ENCODE results near the gene RAB39A.

Gene RAB39A

DNA sequence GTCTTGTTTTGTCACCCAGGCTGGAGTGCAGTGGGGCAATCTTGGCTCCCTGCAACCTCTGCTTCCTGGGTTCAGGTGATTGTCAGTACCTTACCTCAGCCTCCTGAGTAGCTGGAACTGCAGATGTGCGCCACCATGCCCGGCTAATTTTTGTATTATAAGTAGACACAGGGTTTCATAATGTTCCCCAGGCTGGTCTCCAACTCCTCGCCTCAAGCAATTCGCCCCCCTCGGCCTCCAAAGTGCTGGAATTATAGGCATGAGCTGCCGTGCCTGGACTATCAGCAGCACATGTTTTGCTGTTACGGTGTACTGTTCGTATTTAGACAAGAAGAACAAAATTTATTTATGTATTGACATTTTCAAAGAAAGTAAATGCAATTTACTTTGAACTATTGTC is 34.8 kb downstream of the RAB39A start:
- DNase-seq: no peak

DNA sequence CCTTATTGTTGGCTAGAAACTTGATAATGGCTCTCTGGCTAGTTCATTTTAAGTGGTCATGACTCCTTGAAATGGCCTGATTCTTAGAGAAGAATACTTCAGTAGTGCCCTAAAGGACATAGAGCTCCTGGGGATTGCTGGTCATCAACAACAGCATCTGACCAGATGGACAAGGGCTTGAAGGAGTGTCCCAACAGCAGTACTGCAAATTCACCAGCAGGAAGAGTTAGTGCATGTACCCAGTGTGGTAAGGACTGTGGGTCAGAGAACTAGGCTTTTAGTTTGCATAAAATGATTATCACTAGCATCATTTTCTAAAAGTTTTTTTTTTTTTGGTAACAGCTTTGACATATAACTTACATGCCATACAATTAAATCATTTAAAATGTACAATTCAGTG is 41.0 kb downstream of the RAB39A start:
- no peak for DNase-seq

DNA sequence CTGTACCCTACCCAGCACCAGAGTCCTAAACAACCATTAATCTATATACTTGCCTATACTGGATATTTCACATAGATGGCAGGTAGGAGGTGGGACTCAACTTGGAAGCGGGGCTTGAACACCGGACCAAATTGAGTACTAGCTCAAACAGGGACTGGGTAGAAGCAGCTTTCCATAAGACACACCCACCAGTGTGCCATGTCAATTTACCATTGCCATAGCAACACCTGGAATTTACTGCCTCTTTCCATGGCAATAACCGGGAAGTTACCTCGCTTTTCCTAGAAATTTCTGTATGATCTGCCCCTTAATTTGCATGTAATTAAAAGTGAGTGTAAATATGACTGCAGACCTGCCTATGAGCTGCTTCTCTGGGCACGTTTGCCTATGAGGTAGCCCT is 41.8 kb downstream of the RAB39A start:
- DNase-seq: no peak

DNA sequence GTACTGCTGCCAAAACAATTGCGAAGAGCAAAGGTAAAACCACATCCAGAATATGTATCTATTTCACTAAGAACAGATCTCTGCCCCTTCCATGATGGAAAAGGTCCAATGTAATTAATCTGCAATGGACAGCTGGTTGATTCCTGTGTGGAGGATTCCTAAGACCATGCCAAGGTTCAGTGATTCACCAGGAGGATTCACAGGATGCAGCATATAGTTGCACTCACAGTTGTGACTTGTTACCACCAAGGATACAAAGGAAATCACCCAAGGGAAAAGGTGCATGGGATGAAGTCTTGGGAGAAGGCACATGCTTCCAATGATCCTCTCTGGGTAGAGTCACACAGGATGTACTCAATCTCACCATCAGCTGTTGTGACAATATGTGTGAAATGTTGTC is 45.4 kb downstream of the RAB39A start:
- DNase-seq: no peak

DNA sequence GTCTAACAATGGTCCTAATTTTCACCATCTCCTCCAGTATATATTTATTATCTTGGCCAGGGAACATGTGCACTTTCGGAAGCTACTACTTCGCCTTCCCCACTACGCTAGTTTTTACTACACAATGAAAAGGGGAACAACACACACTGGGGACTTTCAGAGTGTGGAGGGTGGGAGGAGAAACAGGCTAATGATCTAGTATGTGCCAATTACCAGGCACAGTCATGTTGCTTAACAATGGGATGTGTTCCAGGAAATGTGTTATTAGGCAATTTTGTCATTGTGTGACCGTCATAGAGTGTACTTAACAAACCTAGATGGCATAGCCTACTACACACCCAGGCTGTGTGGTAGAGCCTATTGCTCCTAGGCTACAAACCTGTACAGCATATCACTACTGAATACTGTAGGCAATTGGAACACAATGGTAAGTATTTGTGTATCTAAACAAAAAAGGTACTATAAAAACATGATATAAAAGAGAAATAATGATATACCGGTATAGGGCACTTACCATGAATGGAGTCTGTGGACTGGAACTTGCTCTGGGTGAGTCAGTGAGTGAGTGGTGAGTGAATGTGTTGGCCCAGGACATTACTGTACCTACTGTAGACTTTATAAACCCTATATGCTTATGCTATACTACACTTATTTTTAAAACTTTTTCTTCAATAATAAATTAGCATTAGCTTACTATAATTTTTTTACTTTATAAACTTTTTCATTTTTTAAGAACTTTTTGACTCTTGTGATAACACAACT is 60.3 kb downstream of the RAB39A start:
- no peak for DNase-seq

DNA sequence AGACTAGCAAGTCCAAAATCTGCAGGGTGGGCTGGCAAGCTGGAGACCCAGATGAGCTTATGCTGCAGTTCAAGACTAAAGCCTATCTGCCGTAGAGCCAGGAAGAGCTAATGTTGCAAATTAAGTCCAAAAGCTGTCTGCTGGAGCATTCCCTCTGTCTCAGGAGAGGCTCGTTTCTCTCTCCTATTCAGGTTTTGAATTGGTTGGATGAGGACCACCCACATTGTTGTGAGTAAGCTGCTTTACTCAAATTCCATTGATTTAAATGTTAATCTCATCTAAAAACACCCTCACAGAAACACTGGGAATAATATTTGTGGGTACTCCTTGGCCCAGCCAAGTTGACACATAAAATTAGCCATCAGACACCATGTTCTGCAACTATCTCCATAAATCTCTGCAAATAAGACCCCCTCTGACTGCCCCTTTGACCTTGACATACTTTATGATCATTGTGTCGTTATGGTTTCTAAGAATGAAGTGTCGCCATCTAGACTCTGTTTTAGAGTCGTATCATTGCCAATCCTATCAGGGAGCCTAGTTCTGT is 63.7 kb downstream of the RAB39A start:
- no peak for DNase-seq

DNA sequence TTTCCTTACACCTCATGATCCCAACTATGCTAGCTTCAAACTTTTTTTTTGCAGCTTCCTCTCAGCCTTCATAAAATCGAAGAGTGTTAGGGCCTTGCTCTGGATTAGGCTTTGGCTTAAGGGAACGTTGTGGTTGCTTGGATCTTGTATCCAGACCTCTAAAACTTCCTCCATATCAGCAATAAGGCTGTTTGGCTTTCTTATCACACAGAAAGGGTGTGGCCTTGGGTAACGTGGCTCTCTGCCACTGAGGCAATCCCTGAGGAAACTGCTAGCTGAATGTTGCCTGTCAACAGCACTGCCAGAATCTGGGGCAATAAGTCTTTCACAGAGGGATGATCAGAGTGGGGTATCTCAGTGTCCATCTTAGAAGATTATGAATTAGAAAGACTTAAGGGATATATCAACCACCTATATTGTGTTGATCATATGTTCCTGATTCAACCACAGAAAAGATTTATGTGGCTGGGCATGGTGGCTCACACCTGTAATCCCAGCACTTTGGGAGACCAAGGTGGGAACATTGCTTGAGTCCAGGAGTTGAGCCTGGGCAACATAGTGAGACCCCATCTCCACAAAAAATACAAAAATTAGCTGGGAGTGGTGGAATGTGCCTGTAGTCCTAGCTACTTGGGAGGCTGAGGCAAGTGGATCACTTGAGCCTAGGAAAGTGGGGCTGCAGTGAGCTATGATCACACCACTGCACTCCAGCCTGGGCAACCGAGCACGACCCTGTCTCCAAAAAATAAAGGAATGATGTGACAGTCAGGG is 67.9 kb downstream of the RAB39A start:
- no peak for DNase-seq

DNA sequence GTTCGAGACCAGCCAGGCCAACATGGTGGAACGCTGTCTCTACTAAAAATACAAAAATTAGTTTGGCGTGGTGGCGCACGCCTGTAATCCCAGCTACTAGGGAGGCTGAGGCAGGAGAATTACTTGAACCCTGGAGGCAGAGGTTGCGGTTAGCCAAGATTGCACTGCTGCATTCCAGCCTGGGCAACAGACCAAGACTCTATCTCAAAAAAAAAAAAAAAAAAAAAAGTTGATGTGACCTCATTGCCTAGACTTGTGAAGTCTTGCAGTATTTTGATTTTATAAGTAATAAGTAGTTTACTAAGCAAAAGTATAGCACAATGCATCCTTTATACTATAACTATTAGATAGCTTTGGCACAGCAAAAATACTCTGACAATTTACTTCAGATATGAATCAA is 70.5 kb downstream of the RAB39A start:
- DNase-seq: no peak

DNA sequence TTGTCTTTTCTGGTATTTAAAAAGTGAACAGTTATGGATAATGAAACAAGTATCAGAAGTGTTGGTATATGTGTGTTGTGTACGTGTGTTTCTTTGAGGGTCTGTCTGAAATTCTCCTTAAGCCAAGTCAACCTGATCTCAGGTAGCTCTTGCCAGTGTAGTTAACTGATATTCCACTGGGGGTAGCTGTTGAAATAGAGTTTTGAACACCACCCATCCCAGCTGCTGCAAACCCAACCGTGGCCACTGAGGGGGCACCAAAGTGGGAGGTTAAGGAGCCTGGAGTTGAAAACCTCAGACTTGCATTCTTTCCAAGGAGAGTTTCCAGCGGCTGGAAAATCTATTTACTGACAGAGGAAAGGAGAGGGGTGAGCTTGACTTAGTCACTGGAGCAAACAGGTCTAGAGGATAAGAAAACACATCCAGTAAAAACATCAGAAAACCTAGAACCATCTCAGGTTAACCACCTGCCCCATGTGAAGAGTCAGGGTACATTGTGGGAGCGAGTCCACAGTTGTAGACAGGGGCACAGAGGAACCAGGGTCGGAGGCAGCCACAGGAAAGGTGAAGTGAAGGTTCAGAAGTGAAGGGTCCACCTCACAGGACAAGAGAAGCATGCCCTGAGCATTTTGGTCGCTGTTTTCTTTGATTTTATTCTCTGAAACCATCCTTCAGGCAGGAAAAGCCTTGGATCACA is 71.7 kb downstream of the RAB39A start:
- DNase-seq: peak; percentile 10

DNA sequence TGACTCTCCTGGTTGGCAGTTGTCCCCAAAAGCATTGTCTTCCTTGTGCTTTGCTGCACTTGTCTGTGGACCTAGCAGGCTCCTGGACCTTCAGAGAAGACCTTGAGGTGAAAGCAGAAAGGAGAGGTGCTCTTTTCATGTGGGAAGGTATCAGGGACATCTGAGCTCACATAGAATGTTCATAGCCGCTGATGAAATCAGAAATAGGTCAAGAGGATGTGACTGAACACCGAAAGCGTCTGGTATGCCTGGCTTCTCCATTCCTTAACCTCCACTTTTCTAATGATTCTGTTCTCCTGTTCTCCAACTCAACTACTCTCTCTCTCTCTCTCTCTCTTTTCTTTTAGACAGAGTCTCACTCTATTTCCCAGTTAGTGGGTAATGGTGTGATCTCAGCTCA is 74.2 kb downstream of the RAB39A start:
- DNase-seq: no peak

DNA sequence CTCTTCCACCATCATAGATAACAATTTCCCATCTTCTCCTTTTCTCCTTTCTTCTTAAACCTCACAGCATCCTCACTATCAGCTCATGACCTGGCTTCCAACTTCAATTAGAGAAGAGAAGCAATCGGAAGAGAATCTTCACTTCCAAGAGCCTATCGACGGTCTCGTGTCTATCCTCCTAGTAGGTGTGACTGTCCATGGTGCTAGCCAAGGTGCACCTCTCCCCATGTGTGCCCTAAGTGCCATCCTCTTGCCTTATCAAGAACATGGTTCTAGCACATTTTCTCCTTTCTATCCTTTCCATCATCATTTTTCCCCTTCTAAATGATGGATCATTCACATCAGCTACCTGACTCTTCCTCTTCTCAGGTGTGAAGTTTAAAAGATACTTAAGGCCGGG is 75.4 kb downstream of the RAB39A start:
- DNase-seq: no peak

DNA sequence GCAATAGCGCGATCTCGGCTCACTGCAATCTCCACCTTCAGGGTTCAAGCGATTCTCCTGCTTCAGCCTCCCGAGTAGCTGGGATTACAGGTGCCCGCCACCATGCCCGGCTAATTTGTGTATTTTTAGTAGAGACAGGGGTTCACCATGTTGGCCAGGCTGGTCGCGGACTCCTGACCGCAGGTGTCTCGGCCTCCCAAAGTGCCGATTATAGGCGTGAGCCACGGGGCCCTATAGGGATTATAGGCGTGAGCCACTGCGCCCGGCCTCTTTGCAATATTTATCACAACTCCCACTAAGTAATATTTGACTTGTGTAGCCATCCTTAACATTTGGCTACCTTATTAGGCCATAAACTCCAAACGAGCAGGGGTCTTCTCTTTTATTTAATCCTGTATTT is 79.6 kb downstream of the RAB39A start:
- no peak for DNase-seq

DNA sequence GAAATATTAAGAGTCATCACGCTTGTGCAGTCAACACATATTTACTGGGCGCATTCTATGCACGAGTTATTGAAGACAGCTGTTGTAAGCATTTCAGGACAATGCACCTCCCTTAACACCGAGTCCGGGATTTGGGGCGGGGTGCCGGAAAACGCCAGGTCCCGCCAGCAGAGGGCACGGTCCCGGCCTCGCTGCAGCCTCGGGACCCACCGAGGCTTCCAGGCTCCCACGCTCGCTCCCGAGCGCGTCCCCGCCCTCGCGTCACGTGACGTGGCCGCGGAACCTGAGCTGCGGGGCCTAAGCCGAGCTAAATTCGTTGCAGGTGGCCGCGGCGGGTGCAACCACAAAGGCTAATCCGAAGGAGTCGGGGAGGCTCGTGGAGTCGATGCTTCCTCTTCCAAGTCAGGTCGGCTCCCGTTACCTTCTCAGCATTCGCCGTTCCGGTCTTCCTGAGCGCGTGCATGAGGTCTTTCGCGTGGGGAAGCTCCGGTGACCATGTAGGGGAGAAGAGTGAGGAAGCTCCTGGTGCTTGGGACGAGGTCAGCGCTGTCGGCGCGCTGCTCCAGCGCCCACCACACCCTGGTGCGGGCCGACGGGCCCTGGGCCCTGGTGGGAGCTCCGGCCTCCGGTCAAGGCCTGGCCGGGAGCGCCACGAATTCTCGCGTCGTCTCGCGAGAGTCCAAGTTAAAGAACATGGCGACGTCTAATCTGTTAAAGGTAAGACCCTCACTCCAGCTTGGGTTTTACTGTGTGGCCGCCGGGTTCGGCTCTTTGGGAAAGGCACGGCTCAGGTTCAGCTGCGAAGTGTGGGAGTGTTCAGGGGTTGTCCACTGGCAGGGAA is 80.6 kb downstream of the RAB39A start, which contains the start of gene CUL5:
CUL5 (plus strand) TSS at position 243 of the 841 bp plus-strand sequence; CDS start at position 694, 451 bp downstream.
- peak; percentile 88 for DNase-seq

DNA sequence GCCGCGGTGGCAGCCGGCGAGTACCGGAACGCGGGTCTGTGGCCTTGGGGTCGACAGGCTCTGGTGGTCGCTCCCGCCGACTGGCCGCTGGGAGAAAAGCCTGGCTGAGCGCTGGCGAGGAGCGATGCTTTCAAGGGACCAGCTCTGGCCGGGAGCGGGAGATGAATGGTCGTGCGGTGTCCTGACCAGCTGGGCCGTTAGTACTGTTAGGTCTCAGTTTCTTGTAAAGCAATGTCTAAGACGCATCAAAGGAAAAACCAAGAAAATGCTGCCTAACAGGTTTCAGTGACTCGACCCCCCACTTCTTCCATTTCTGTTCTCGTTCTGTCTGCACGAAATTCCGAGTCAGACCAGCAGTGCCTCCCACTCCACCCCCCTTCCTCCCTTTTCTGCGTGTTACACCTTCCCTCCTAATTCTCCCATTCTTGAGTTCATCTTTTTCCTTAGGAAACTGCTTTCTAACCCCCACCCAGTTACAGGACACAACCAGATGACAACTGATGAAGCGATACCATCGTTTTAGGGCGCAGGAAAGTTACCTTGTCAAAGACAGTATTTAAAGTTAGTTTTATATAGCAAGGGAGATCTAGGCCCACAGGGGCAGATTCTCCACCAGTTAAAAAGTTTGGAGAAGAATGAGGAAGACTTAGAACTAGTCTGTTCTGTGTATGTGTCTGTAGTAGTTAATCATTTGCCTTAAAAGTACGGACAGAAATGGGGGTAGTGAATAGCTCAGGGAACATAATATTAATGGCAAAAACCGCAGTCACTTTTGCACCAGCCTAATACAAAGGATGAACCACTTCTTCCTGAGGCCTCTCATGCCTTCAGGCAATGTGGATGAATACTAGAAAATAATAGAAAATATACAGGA is 81.5 kb downstream of the RAB39A start:
- peak; percentile 11 for DNase-seq

DNA sequence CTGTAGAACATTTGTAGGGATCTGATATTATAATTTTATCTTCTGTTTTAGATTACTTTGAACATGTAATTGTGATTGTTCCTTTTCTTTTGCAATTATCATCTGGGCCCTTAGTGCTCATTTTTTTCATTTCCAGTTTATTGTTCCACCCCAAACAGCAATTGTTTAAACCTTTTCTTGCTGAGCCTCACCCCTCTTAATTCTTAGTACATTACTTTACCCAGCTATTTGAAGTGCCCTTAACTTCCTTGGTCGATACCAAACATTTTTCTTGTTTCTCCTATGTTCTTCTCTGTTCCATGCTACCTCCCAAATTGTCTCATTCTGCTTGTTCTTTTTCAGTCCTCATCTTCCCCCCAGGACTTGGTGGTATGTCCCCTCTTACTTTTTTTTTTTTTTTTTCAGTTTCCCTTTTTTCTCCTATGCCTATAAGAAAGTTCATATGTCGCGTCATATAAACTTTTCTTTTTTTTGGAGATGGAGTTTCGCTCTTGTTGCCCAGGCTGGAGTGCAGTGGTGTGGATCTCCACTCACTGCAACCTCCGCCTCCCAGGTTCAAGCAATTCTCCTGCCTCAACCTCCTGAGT is 84.0 kb downstream of the RAB39A start:
- no peak for DNase-seq
